AG04450 (cell line): ENCODE measurements around the gene WNT4. TPM values are rescaled to one million over a fixed set of nuclear protein-coding genes. Genes with fewer than 3 reads are reported as not detected.

ENCODE experiments used
- CTCF ChIA-PET: fragments of 300-600, 350-600 bp; formaldehyde crosslinking; extraction: SDS; loops from one replicate; lab custom pipeline; 2022; ENCODE audit warnings: antibody characterized with exemption, inconsistent platforms; lab: Charles Lee
- POLR2A ChIA-PET: fragments of 350-600 bp; formaldehyde crosslinking; extraction: SDS; loops from one replicate; lab custom pipeline; 2021; ENCODE audit warnings: antibody characterized with exemption, inconsistent platforms; lab: Yijun Ruan, JAX
- DNase-seq: peaks from one replicate; pipeline ENCODE4 v3.0.0-alpha.2; 2011; ENCODE audit warnings: low read depth, low spot score
- H3K27ac ChIP-seq: one replicate; pipeline ENCODE4 v1.5.1; 2012; ENCODE audit warnings: low read depth, low read length, control low read depth
- H3K27me3 ChIP-seq: one replicate; pipeline ENCODE4 v1.6.0; 2012; ENCODE audit warnings: low read length; ENCODE audit not compliant: control insufficient read depth, insufficient read depth
- H3K4me3 ChIP-seq: 2 replicates; pipeline ENCODE4 v1.5.1; 2011; ENCODE audit warnings: mild to moderate bottlenecking, low read depth, low read length, control low read depth
- H3K9me3 ChIP-seq: 2 replicates; pipeline ENCODE4 v1.5.1; 2012; ENCODE audit warnings: low read length; ENCODE audit not compliant: control insufficient read depth, insufficient read depth
- CTCF ChIP-seq: IDR thresholded peaks from 2 replicates; pipeline ENCODE4 v1.5.1; 2011; ENCODE audit warnings: low read depth, low read length, control low read depth, inconsistent platforms
- polyA plus RNA-seq: library from polyadenylated mRNA; depleted of rRNA; stranded (reverse); fragments of >200 nt; gene quantifications from 2 replicates; pipeline ENCODE4 v1.2.3, GENCODE V29; 2011

The WNT4 gene
- polyA plus RNA-seq, 1 experiment = not detected

- H3K27me3 ChIP-seq = no peaks in the 10 kb centered on the region
- CTCF ChIA-PET = interaction anchor here (1.5 kb wide), 1 partner anchor 9 kb away, joined by 4 read pairs; no protein-coding TSS in a partner anchor
- DNase-seq = no peak
- H3K27ac ChIP-seq = no peak overlapping the region
- no peak overlapping the region for H3K4me3 ChIP-seq
- POLR2A ChIA-PET = no interaction called here
- H3K9me3 ChIP-seq = no peaks in the 10 kb centered on the region; the same call in 1 of the 2 replicates
- no peak for TF ChIP-seq CTCF
Measured at GRCh38 chr1:22123071-22123390, 19.9 kb downstream of the WNT4 start.

- Histone ChIP-seq H3K27me3 (no peaks in the 10 kb centered on the region), H3K9me3 (no peaks in the 10 kb centered on the region; the same call in 1 of the 2 replicates), H3K27ac (no peak overlapping the region), H3K4me3 (no peak overlapping the region)
- no peak for TF ChIP-seq CTCF
- no peak for DNase-seq
- ChIA-PET CTCF (interaction anchor here (0.6 to 1.5 kb wide), 2 partner anchors 10 to 97 kb away, joined by 4 read pairs; no protein-coding TSS in a partner anchor), POLR2A (no interaction called here)
Measured at GRCh38 chr1:22122273-22123070, 20.4 kb downstream of the WNT4 start.

- H3K9me3 ChIP-seq = no peaks in the 10 kb centered on the region; the same call in 1 of the 2 replicates
- no peak overlapping the region for H3K4me3 ChIP-seq
- H3K27ac ChIP-seq = no peak overlapping the region
- no peak for TF ChIP-seq CTCF
- no peak for DNase-seq
- ChIA-PET CTCF (no interaction called here), POLR2A (no interaction called here)
- no peaks in the 10 kb centered on the region for H3K27me3 ChIP-seq
Measured at GRCh38 chr1:22121421-22121911, 21.4 kb downstream of the WNT4 start.

- Histone ChIP-seq H3K9me3 (no peaks in the 10 kb centered on the region; the same call in 1 of the 2 replicates), H3K27ac (no peak overlapping the region), H3K4me3 (no peak overlapping the region), H3K27me3 (no peaks in the 10 kb centered on the region)
- no peak for DNase-seq
- ChIA-PET CTCF (no interaction called here), POLR2A (no interaction called here)
- no peak for TF ChIP-seq CTCF
Measured at GRCh38 chr1:22120469-22120790, 22.5 kb downstream of the WNT4 start.

GRCh38 chr1:22119626-22120468 is 23.1 kb downstream of the WNT4 start:
- ChIA-PET POLR2A (no interaction called here), CTCF (no interaction called here)
- Histone ChIP-seq H3K27ac (no peak overlapping the region), H3K27me3 (no peaks in the 10 kb centered on the region), H3K4me3 (no peak overlapping the region), H3K9me3 (no peaks in the 10 kb centered on the region; the same call in 1 of the 2 replicates)
- TF ChIP-seq CTCF = no peak
- no peak for DNase-seq
